ENCODE measurements around the gene EGR4. TPM values are rescaled to one million over a fixed set of nuclear protein-coding genes. Genes with fewer than 3 reads are reported as not detected.

The EGR4 gene
- total RNA-seq, 1 donor from 2014 or later: not detected

- TF ChIP-seq CTCF (IDR thresholded peaks at IDR 0.05) (no peak), POLR2AphosphoS5 (IDR thresholded peaks at IDR 0.05; ENCODE audit: insufficient read depth in 1 of 2, low read depth in 1 of 2) (no peak), POLR2A (IDR thresholded peaks at IDR 0.05) (no peak)
- intact Hi-C loops (cut with DNase I): no loop called here
- Histone ChIP-seq H3K27me3 (no peaks in the 10 kb centered on the region), H3K27ac (no peak overlapping the region), H3K4me3 (no peak overlapping the region), H3K36me3 (peaks cover 0 to 13% of the 10 kb centered on the region in 2 donors), H3K9me3 (no peaks in the 10 kb centered on the region), H3K4me1 (no peaks in the 10 kb centered on the region)
- no peak for DNase-seq (ENCODE audit: extremely low spot score in 2 of 2)
Measured at GRCh38 chr2:73257425-73258125, 35.8 kb downstream of the EGR4 start.

- Histone ChIP-seq H3K27me3 (no peaks in the 10 kb centered on the region), H3K36me3 (peaks cover 0 to 19% of the 10 kb centered on the region in 2 donors), H3K9me3 (no peaks in the 10 kb centered on the region), H3K4me3 (no peak overlapping the region), H3K4me1 (no peaks in the 10 kb centered on the region), H3K27ac (no peak overlapping the region)
- TF ChIP-seq CTCF (IDR thresholded peaks at IDR 0.05) (no peak), POLR2A (IDR thresholded peaks at IDR 0.05) (no peak), POLR2AphosphoS5 (IDR thresholded peaks at IDR 0.05; ENCODE audit: insufficient read depth in 1 of 2, low read depth in 1 of 2) (no peak)
- intact Hi-C loops (cut with DNase I): no loop called here
- no peak for DNase-seq (ENCODE audit: extremely low spot score in 2 of 2)
Measured at GRCh38 chr2:73257021-73257420, 36.3 kb downstream of the EGR4 start.

- intact Hi-C loops (cut with DNase I): no loop called here
- H3K27ac ChIP-seq: no peak overlapping the region
- no peaks in the 10 kb centered on the region for H3K4me1 ChIP-seq
- TF ChIP-seq POLR2A (IDR thresholded peaks at IDR 0.05): no peak
- no peaks in the 10 kb centered on the region for H3K27me3 ChIP-seq
- H3K36me3 ChIP-seq: peaks cover 0 to 23% of the 10 kb centered on the region in 2 donors
- no peak for DNase-seq (ENCODE audit: extremely low spot score in 2 of 2)
- no peak overlapping the region for H3K4me3 ChIP-seq
- H3K9me3 ChIP-seq: no peaks in the 10 kb centered on the region
Measured at GRCh38 chr2:73256618-73256922, 36.8 kb downstream of the EGR4 start.

- Histone ChIP-seq H3K27ac (no peak overlapping the region), H3K4me3 (no peak overlapping the region), H3K27me3 (no peaks in the 10 kb centered on the region), H3K4me1 (no peaks in the 10 kb centered on the region), H3K36me3 (peaks cover 0 to 28% of the 10 kb centered on the region in 2 donors), H3K9me3 (no peaks in the 10 kb centered on the region)
- no peak for TF ChIP-seq POLR2A (IDR thresholded peaks at IDR 0.05)
- no peak for TF ChIP-seq POLR2AphosphoS5 (IDR thresholded peaks at IDR 0.05; ENCODE audit: insufficient read depth in 1 of 2, low read depth in 1 of 2)
- TF ChIP-seq CTCF (IDR thresholded peaks at IDR 0.05): no peak
- intact Hi-C loops (cut with DNase I): no loop called here
- no peak for DNase-seq (ENCODE audit: extremely low spot score in 2 of 2)
Measured at GRCh38 chr2:73255907-73256617, 37.3 kb downstream of the EGR4 start.

GRCh38 chr2:73255007-73255644 is 38.2 kb downstream of the EGR4 start:
- DNase-seq (ENCODE audit: extremely low spot score in 2 of 2): no peak
- TF ChIP-seq POLR2A (IDR thresholded peaks at IDR 0.05) (no peak), CTCF (IDR thresholded peaks at IDR 0.05) (no peak), POLR2AphosphoS5 (IDR thresholded peaks at IDR 0.05; ENCODE audit: insufficient read depth in 1 of 2, low read depth in 1 of 2) (no peak)
- no peaks in the 10 kb centered on the region for H3K27me3 ChIP-seq
- H3K27ac ChIP-seq: no peak overlapping the region
- intact Hi-C loops (cut with DNase I): no loop called here
- no peaks in the 10 kb centered on the region for H3K9me3 ChIP-seq
- no peak overlapping the region for H3K4me3 ChIP-seq
- peaks cover 0 to 38% of the 10 kb centered on the region in 2 donors for H3K36me3 ChIP-seq
- H3K4me1 ChIP-seq: no peaks in the 10 kb centered on the region
